Measurements from ENCODE around the gene F10. TPM values are rescaled to one million over a fixed set of nuclear protein-coding genes. Genes with fewer than 3 reads are reported as not detected.
"Not testable (repeated sequence)": the region's sequence is repeated elsewhere in the genome, so short reads cannot be mapped to it uniquely, and the experiment has no call there.

The F10 gene
- total RNA-seq, 1 donor from 2014 or later, result 20.6 TPM

GRCh38 chr13:113102727-113103126 is 19.9 kb upstream of the F10 start:
- DNase-seq, result no peak

GRCh38 chr13:113103646-113104045 is 19.0 kb upstream of the F10 start:
- no peak for DNase-seq

GRCh38 chr13:113105032-113105920 is 17.3 kb upstream of the F10 start, which contains the start of gene F7:
TSS of gene F7 (plus strand) at chr13:113105791. CDS start at chr13:113105842, 51 bp downstream.
- DNase-seq, result no peak

GRCh38 chr13:113105921-113106452 is 16.6 kb upstream of the F10 start:
- DNase-seq, result no peak

- no peak for DNase-seq
Observed at GRCh38 chr13:113106711-113107351, 15.8 kb upstream of the F10 start.

- not testable (repeated sequence) for DNase-seq
Observed at GRCh38 chr13:113108521-113108920, 14.1 kb upstream of the F10 start.

- DNase-seq, result no peak
Observed at GRCh38 chr13:113109151-113110047, 13.2 kb upstream of the F10 start.

- no peak for DNase-seq
Observed at GRCh38 chr13:113110048-113110851, 12.3 kb upstream of the F10 start.

GRCh38 chr13:113110852-113111315 is 11.7 kb upstream of the F10 start:
- no peak for DNase-seq

GRCh38 chr13:113111821-113112220 is 10.8 kb upstream of the F10 start:
- DNase-seq, result not testable (repeated sequence)

GRCh38 chr13:113112475-113112874 is 10.1 kb upstream of the F10 start:
- DNase-seq, result not testable (repeated sequence)

GRCh38 chr13:113112893-113113845 is 9.4 kb upstream of the F10 start:
- no peak for DNase-seq

- DNase-seq, result no peak
Observed at GRCh38 chr13:113113846-113114271, 8.7 kb upstream of the F10 start.

- no peak for DNase-seq
Observed at GRCh38 chr13:113114511-113115362, 7.9 kb upstream of the F10 start.

- no peak for DNase-seq
Observed at GRCh38 chr13:113115363-113116205, 7.0 kb upstream of the F10 start.

- DNase-seq, result no peak
Observed at GRCh38 chr13:113116206-113116800, 6.3 kb upstream of the F10 start.

- DNase-seq, result no peak
Observed at GRCh38 chr13:113116871-113117271, 5.7 kb upstream of the F10 start.
